ENCODE data around the gene HAGHL.
"Not testable (repeated sequence)": the region's sequence is repeated elsewhere in the genome, so short reads cannot be mapped to it uniquely, and the experiment has no call there.

The HAGHL gene

GRCh38 chr16:728890-729744 lies 2.2 kb downstream of the HAGHL start:
- Histone ChIP-seq H3K27ac (no peak overlapping the region), H3K4me3 (peak overlapping the region in 1 of 7 experiments; percentile 46)

- H3K27ac ChIP-seq, result no peak overlapping the region
- no peak overlapping the region for H3K4me3 ChIP-seq
These were observed 3.1 kb downstream of the HAGHL start for GRCh38 chr16:729768-730665.

GRCh38 chr16:730666-731509 lies 4.0 kb downstream of the HAGHL start:
- H3K4me3 ChIP-seq, result no peak overlapping the region
- no peak overlapping the region for H3K27ac ChIP-seq

GRCh38 chr16:732332-732731 lies 5.4 kb downstream of the HAGHL start:
- Histone ChIP-seq H3K27ac (no peak overlapping the region), H3K4me3 (no peak overlapping the region)

GRCh38 chr16:732936-733335 lies 6.0 kb downstream of the HAGHL start:
- no peak overlapping the region for H3K27ac ChIP-seq

GRCh38 chr16:733382-734207 lies 6.7 kb downstream of the HAGHL start:
- Histone ChIP-seq H3K4me3 (no peak overlapping the region), H3K27ac (no peak overlapping the region)

More at GRCh38 chr16:732936-733335, 6.0 kb downstream of the HAGHL start:
- H3K4me3 ChIP-seq, result no peak overlapping the region

- Histone ChIP-seq H3K27ac (no peak overlapping the region), H3K4me3 (no peak overlapping the region)
These were observed 7.5 kb downstream of the HAGHL start for GRCh38 chr16:734208-734980.

GRCh38 chr16:734981-735881 lies 8.3 kb downstream of the HAGHL start:
- Histone ChIP-seq H3K4me3 (no peak overlapping the region), H3K27ac (no peak overlapping the region)

- Histone ChIP-seq H3K4me3 (no peak overlapping the region), H3K27ac (no peak overlapping the region)
These were observed 9.1 kb downstream of the HAGHL start for GRCh38 chr16:735982-736453.

- Histone ChIP-seq H3K4me3 (no peak overlapping the region), H3K27ac (no peak overlapping the region)
These were observed 10.1 kb downstream of the HAGHL start for GRCh38 chr16:736936-737481.

- H3K4me3 ChIP-seq, result peak overlapping the region; percentile 64 to 99 (median 82)
- peak overlapping the region in 20 of 21 experiments; percentile 67 to 94 (median 84) for H3K27ac ChIP-seq
These were observed 12.9 kb downstream of the HAGHL start for GRCh38 chr16:739560-740458.

- Histone ChIP-seq H3K27ac (peak overlapping the region; percentile 67 to 94 (median 82)), H3K4me3 (peak overlapping the region; percentile 64 to 99 (median 82))
These were observed 13.5 kb downstream of the HAGHL start for GRCh38 chr16:740459-740763.

- peak within 1 kb of the TSS; percentile 67 to 94 (median 82) for H3K27ac ChIP-seq
- H3K4me3 ChIP-seq, result peak within 1 kb of the TSS; percentile 64 to 99 (median 82)
These were observed 14.0 kb downstream of the HAGHL start, which contains the start of gene CIAO3 for GRCh38 chr16:740764-741505. TSS of gene CIAO3 (minus strand) at chr16:740997. CDS start at chr16:740985, 12 bp downstream.

GRCh38 chr16:741986-742629 lies 15.2 kb downstream of the HAGHL start:
- H3K27ac ChIP-seq, result no peak overlapping the region
- H3K4me3 ChIP-seq, result no peak overlapping the region

GRCh38 chr16:742894-743293 lies 16.0 kb downstream of the HAGHL start:
- not testable (repeated sequence) for H3K4me3 ChIP-seq, H3K27ac ChIP-seq

Measured in skin epidermis (tissue), 12 donors.